T1000 (cell line): ENCODE results near the gene ATG9B.

Experiments used
- DNase-seq: peaks from one replicate; lab custom pipeline; 2025; ENCODE audit warnings: mixed read lengths; lab: John Stamatoyannopoulos, UW

ATG9B gene

DNA sequence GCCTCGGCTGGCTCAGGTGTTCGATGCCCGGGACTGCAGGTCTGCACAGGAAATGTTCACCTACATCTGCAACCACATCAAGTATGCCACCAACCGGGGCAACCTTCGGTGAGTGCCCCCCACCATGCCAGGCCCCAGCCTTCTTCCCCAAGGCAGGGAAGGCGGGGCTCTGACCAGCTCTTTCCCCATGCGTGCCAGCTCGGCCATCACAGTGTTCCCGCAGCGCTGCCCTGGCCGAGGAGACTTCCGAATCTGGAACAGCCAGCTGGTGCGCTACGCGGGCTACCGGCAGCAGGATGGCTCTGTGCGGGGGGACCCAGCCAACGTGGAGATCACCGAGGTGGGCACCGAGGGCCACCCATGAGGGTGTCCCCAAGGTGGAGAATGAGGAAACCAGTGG is 26.0 kb downstream of the ATG9B start:
- no peak for DNase-seq

DNA sequence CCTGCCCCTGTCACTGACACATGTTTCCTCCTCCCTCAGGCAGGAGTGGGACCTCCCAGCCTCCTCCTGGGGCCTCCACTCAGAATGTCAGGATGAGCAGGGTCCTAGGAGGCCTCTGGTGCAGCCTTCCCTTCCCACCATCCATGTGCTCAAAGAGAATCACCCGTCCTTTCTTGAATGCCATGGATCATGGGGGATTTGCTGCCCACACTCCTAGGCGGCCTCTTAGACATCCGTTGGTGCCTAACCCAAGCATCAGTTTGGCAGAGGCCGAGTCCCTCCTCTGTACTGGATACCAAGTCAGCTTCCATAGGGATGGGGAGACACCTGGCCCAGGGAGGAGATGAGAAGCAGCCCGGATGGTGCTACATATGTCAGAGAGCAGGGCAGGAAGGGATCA is 26.5 kb downstream of the ATG9B start:
- no peak for DNase-seq

DNA sequence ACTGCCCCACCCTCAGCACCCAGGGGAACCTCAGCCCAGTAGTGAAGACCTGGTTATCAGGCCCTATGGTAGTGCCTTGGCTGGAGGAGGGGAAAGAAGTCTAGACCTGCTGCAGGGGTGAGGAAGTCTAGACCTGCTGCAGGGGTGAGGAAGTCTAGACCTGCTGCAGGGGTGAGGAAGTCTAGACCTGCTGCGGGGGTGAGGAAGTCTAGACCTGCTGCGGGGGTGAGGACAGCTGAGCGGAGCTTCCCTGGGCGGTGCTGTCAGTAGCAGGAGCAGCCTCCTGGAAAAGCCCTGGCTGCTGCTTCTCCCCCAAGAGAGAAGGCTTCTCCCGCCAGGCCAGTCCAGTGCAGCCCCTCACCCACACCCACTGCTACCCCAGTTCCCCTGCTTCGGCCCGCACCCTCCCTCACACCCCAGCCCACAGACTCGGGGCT is 27.2 kb downstream of the ATG9B start:
- no peak for DNase-seq

DNA sequence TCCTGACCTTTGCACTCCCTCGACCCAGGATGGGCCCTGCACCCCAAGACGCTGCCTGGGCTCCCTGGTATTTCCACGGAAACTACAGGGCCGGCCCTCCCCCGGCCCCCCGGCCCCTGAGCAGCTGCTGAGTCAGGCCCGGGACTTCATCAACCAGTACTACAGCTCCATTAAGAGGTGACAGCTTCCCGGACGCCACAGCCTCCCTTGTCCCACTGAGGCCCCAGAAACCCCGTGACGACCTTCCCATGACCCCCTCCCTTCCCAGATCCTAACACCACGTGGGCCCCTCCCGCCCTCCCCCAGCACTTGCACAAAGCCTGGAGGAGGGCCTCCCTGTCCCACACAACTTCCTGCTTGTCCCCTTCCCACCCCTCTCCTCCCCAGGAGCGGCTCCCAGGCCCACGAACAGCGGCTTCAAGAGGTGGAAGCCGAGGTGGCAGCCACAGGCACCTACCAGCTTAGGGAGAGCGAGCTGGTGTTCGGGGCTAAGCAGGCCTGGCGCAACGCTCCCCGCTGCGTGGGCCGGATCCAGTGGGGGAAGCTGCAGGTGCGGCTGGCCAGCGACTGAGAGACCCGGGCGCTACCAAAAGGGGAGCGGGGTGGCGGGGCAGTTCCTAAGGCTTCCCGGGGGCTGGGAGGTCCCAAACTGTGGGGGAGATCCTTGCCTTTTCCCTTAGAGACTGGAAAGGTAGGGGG is 27.8 kb downstream of the ATG9B start:
- no peak for DNase-seq

DNA sequence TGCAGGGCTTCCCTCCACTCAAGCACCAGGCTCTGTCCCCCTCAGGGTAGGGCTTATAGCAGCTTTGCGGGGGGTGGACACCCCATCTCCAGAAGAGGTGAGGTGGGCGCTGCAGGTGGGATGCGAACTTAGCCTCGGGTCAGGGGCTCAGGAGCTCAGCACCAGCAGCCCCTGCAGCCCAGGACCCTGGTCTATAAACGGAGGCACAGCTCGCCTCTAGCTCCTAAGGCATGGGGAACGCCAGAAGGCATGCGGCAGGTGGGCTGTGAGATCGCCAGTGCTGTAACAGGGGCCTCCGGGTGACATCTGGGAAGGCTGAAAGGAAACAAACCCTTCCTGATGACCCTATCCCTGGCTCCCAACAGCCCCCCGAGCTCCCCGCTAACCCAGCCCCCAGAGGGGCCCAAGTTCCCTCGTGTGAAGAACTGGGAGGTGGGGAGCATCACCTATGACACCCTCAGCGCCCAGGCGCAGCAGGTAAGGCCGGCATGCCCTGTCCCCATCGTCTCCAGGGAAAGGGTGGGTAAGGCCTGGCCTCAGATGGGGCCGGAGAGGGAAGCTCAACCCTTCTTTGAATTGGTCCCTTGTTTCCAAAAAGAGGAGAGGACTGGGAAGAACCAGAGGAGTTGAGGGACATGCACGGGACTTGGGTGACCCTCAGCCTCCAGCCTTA is 29.3 kb downstream of the ATG9B start:
- DNase-seq = no peak

DNA sequence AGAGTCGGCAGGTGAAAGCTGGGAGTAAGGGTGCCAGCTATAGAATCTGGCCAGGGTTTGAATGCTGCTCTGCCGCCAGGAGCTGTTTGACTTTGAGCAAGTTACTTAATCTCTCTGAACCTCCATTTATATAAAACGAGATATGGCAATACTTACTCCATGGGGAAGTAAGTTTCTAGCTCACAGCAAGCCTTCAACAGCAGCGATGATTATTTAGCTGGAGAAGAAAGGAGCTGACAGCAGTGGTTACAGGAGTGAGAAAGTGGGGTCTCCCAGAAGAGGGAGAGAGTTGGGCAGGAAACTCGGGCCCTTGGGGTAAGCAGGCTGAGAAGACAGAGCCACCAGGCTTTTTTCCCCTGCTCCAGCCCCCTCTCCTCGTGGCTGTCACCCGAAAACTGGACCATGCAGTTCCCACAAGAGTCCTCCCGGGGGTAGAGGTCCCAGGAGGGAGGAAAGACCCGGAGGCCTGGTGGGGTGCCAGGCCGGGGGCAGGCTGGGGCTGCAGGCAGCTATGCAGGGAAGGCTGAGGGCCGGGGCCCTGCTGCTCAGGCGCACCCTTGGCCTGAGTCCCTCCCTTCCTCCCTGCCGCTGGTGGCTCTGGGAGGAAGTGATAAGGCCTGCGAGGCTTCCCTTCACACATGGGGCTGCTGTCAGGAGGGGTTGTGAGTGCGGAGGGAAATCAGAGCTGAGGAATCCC is 30.0 kb downstream of the ATG9B start:
- no peak for DNase-seq

DNA sequence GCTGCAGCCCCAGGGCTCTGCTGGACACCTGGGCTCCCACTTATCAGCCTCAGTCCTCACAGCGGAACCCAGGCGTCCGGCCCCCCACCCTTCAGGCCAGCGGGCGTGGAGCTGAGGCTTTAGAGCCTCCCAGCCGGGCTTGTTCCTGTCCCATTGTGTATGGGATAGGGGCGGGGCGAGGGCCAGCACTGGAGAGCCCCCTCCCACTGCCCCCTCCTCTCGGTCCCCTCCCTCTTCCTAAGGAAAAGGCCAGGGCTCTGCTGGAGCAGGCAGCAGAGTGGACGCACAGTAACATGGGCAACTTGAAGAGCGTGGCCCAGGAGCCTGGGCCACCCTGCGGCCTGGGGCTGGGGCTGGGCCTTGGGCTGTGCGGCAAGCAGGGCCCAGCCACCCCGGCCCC is 30.8 kb downstream of the ATG9B start:
- DNase-seq = no peak

DNA sequence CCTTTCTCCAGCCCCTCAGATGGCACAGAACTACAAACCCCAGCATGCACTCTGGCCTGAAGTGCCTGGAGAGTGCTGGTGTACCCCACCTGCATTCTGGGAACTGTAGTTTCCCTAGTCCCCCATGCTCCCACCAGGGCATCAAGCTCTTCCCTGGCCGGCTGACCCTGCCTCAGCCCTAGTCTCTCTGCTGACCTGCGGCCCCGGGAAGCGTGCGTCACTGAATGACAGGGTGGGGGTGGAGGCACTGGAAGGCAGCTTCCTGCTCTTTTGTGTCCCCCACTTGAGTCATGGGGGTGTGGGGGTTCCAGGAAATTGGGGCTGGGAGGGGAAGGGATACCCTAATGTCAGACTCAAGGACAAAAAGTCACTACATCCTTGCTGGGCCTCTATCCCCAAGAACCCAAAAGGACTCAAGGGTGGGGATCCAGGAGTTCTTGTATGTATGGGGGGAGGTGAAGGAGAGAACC is 31.4 kb downstream of the ATG9B start:
- no peak for DNase-seq

DNA sequence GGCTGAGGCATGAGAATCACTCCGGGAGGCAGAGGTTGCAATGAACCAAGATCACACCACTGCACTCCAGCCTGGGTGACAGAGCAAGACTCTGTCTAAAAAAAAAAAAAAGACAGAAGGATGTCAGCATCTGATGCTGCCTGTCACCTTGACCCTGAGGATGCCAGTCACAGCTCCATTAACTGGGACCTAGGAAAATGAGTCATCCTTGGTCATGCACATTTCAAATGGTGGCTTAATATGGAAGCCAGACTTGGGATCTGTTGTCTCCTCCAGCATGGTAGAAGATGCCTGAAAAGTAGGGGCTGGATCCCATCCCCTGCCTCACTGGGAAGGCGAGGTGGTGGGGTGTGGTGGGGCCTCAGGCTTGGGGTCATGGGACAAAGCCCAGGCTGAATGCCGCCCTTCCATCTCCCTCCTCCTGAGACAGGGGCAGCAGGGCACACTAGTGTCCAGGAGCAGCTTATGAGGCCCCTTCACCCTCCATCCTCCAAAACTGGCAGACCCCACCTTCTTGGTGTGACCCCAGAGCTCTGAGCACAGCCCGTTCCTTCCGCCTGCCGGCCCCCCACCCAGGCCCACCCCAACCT is 32.1 kb downstream of the ATG9B start:
- no peak for DNase-seq

DNA sequence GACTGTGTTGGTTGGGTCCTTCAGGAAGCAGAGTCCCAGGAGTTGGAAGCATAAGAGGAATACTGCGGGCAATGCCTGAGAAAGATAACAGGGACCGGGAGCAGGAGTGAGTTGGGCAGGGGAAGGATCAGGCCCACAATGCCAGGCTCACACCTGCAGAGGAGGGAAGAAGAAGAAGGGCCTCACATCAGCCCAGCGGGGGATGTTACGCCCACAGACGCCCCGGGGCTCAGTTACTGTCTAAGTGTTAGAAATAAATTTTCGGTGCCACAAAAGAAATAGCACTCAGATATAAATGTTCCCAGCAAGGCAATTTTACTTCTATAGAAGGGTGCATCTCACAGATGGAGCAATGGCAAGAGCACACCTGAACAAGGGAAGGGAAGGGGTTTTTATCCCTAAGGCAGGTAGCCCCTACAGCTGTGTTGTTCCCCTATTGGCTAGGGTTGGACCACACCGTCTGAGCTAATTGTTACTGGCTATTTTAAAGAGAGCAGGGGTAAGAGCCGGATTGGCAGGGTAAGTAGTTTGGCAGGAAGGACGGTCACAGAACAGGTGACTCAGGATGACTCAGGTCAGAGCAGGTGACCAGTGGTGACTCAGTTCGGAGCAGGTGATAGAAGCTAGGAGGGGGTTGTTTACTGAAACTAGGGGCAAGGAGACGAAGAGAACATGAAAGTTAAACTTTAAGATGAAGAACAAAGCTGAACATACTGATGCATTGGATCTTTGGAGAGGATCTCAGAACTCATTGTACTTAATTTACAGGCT is 33.7 kb downstream of the ATG9B start, which contains the start of gene NOS3:
Gene NOS3 (plus strand): TSS at position 602 of the 771 bp plus-strand sequence. CDS start 2,787 bp downstream, outside the sequence.
- DNase-seq = no peak

DNA sequence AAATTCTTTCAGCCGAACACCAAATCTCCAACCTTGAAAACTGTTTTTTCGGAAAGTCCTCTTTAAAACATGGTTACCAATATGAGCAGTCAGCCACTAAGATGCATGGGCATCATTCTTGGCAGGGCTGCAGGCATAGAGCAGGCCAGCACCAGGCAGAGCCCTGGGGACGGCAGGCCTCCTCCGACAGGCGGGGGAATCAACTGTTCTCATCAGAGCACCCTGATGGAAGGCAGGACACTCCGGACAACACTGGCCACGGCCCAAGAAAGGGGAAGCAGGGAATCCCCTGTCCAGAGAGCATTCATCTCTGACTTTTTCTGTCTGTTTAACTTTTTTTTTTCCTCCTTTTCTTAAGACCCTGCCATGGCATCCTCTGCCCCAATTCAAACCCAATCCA is 34.8 kb downstream of the ATG9B start:
- no peak for DNase-seq

DNA sequence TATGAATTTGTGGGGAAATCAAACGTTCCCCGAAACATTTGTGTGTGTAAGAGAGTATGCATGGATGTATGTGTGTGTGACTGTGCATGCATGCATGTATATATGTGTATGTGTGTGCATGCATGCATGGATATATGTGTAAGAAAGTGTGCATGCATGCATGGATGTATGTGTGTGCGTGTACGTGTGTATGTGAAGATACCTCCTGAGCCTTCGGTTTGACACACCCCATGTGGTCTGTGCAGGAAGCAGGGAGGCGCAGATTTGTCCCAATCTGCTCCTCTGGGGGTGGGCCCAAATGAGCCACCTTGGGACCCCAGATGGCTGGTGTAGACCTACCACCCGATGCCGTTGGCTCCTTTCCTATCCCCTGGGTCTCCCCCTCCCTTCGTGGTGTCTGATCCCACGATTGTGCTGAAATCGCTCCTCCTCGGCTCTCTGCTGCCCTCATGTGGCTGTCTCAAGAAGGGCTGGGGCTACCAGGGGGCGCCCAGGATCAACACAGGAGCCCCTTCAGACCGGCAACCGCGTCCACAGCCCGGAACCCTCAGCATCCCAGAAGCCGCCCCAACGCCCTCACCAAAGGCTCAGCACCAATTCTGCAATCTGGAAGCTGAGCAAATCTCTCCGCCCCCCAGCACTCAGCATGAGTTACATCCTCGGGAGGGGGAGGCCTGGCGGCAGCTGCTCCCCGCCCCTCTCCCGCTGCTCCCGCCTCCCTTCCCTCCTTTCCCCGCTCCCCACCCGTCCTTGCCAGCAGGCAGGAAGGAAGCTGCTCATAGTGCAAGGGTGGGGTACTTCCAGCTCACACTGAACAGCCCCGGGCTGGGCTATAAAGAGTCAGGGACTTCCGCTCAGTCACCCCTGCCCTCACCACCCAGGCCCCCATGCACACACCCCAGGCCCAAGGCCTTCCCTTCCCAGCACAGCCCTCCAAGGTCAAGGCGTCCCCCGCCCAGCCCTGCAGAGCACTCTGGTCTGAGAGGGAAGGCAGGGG is 35.8 kb downstream of the ATG9B start:
- no peak for DNase-seq

DNA sequence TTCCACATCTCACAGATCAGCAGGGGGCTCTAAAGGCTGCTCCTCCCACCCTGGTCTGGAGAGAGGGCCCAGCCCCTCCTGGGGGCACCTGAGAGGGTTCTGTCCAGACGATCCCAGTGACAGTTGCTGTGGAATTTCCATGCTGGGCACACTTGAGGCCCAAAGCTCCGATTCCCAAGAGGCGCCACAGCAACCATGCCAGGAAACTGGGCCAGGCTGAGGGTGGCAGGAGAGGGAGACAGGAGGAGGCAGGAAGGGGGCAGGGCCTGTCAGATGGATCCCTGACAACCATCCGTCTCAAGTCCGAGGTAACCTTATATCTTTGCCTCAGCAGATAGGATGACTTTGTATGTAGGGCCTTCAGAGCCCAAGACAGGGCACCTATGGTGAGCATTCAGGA is 37.7 kb downstream of the ATG9B start:
- no peak for DNase-seq

DNA sequence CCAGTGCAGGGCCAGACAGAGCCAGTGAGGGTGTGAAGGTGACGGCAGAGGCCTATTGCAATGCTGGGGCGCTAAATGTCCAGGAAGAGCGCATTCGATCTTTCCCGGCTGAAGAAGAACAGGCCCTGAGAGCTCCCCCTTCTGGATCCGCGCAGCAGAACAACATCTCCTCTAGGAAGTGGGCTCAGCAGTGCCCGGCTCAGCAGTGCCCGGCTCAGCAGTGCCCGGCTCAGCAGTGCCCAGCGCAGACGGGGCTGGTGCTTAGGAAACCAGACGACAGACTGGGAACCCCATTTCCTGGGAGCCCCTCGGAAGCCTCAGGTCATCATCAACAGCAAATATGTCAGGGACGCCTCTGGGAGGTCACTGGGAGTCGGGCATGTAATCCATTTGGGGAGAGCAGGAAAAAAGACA is 38.2 kb downstream of the ATG9B start:
- DNase-seq = no peak

DNA sequence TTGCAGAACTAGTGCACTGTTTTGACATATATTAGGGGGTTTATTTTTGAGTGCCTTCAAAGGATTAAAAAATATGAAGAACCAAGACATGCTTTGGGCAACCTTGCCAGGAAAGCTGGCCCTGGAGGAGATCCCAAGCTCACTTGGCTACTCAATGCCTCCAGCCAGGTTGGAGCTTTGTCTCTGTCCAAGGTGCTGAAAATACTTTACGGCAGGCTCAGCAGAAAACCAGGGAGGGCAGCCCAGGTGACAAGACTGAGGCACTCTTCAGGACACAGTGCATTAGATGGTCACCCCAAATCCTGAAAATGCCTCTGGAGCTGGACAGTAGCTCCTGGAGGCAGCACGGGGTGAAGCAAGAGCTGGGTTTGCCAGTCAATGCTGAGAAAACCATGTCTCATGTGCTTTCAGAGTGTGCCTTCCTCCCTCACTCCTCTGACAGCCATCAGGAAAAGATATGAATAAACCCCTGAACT is 40.4 kb downstream of the ATG9B start:
- no peak for DNase-seq

DNA sequence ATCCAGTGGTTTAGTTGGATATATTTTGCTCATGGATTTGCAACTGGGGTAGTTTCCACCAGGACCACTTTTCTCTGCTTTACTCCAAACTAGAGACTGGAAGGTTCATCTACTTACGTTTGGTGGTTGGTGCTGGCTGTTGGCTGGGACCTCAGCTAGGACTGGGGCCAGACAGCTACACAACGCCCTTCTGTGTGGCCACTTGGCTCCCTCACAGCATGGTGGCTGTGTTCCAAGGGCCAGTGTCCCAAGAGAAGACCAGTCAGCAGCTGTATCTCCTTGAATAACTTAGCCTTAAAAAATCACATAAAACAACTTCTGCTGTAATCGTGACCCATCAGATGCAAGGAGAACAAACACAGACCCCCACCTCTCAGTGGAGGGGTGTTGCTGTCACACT is 41.9 kb downstream of the ATG9B start:
- no peak for DNase-seq

DNA sequence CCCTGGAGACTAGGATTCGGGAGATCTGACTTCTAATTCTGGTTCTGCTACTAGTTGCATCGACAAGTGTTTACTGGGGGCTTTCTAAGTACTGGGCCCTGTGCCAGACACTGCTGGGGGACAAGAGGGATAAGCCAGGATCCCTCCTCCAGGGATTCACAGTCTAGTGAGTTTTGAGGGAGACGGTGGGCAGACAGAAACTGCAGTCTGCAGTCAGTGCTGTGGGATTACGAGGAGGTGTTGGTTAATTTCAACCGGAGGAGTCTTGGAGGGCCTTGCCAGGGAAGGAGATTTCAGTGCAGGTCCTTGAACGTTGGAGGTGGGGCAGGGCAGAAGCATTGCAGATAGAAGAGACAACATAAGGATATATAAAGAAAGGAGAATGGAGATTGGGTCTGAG is 42.6 kb downstream of the ATG9B start:
- DNase-seq = no peak

DNA sequence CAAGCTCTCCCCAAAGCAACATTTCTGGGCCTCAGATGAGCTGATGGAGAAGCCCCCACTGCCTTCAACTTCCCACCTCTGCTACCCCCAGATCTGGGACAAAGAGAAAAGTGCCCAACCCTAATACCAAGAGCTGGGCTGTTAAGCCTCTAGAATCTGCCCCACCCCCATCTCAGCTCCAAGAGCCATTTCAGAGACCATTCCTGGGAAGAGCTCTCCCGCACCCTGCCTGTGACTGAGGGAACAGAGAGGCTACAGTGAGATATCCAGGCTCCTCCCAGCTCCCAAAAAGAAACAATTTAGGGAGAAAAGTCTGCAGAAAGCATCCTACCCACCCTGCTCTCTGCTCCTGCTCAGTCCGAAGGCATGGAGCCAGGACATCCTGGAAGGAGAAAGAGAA is 43.6 kb downstream of the ATG9B start:
- DNase-seq = no peak

DNA sequence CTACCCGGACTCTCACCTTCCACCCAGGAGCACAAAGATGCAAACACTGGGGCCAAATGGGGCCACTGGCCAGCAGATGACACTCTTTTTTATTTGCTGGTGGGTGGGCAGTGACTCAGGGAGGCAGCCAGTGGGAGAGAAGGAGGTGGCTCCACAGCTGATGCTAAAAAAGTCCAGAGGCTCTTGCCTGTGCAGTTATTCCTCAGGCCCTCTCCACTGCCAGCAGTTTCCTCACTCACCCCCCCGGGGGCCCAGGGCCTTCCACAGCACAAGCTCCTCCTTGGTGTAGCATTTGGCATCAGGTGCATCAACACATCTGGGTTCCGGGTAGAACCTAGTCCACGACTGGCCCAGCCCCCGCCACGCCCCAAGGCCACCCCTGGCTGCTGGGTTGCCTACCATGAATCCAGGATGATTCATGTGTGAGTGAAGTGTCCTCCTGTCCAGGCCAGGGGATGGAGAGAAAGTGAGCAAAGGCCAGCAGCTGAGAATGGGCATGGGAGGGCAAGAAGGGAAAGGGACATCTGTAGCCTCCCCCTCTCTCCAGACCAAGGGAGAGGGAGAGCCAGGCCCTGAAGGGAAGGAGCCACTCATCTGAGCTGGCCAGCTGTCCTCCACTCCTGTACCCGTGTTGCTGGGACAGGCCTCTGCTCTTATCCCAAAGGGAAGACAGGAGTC is 44.4 kb downstream of the ATG9B start:
- no peak for DNase-seq
